Measurements from ENCODE around the gene B3GNT7. TPM values are rescaled to one million over a fixed set of nuclear protein-coding genes. Genes with fewer than 3 reads are reported as not detected.

The B3GNT7 gene
- total RNA-seq, 1 donor from 2014 or later: 0.52 TPM

DNA sequence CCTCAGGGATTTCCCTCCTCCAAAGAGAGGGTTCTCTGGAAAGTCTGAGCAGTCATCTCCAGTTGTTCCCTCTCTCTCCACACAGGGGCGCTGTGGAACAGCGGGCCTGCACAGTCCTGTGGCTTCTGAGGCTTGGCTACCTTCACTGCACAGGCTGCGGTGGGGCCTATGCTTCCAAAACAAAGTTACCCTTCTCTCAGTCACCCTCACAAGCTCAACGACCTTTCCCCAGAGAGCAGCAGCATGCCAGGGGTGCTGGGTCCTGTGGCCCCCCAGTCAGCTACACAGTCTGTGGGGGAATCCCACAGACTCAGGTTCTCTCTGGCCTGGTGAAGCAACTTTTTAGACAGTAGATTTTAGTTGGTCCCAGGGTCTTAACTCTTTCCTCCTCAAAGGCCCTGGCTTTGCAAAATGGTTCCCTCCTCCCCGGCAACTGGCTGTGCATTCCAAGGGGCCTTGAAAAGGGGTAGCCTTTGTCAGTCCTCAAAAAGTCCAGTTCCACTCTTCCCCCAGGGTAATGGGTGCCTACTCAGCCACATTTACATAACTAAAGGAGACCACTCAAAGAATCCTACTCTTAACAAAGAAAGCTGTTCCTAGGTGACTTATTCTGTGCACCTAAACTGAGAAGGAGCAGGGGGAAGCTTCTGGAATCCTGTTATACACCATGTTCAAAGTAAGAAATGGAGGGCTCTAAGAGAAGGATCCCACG lies 14.9 kb downstream of the B3GNT7 start:
- no peak overlapping the region for H3K4me3 ChIP-seq (ENCODE audit: low read length in 3 of 3)
- H3K36me3 ChIP-seq (ENCODE audit: control insufficient read depth in 3 of 3, insufficient read depth in 3 of 3, low read length in 3 of 3): no peaks in the 10 kb centered on the region
- H3K27me3 ChIP-seq (ENCODE audit: control insufficient read depth in 3 of 3, insufficient read depth in 3 of 3, low read length in 3 of 3): peaks cover 4 to 15% (median 11%) of the 10 kb centered on the region in 3 donors
- no peak overlapping the region for H3K9ac ChIP-seq (ENCODE audit: low read depth in 1 of 3, low read length in 3 of 3)
- H3K9me3 ChIP-seq (ENCODE audit: control insufficient read depth in 3 of 3, low read length in 3 of 3): no peaks in the 10 kb centered on the region
- no peak overlapping the region for H3K27ac ChIP-seq (ENCODE audit: low read depth, low read length)
- peaks cover 5 to 15% (median 5%) of the 10 kb centered on the region in 3 donors for H3K4me1 ChIP-seq (ENCODE audit: control insufficient read depth in 3 of 3, insufficient read depth in 3 of 3, low read length in 3 of 3)

DNA sequence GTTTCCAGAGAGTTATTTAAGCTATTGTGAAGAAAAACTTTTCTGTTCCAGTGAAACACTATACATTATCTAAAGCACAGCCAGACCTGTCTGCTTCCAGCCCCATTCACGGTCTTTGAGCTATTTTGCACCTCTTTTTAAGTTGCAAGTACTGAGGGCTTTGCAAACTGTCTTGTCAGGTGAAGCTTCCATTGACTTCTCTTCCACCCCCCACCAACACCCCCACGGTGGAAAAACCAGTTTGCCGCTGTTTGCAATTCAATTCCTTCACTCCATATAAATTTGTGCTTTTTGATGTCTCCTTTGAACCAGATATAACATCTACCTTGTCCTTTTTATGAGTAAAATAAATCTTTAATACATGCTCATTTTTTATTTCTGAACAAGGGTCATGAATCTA lies 15.7 kb downstream of the B3GNT7 start:
- no peaks in the 10 kb centered on the region for H3K9me3 ChIP-seq (ENCODE audit: control insufficient read depth in 3 of 3, low read length in 3 of 3)
- H3K27ac ChIP-seq (ENCODE audit: low read depth, low read length): no peak overlapping the region
- H3K4me3 ChIP-seq (ENCODE audit: low read length in 3 of 3): no peak overlapping the region
- no peaks in the 10 kb centered on the region for H3K36me3 ChIP-seq (ENCODE audit: control insufficient read depth in 3 of 3, insufficient read depth in 3 of 3, low read length in 3 of 3)
- H3K9ac ChIP-seq (ENCODE audit: low read depth in 1 of 3, low read length in 3 of 3): no peak overlapping the region
- peaks cover 5 to 13% (median 5%) of the 10 kb centered on the region in 3 donors for H3K4me1 ChIP-seq (ENCODE audit: control insufficient read depth in 3 of 3, insufficient read depth in 3 of 3, low read length in 3 of 3)
- H3K27me3 ChIP-seq (ENCODE audit: control insufficient read depth in 3 of 3, insufficient read depth in 3 of 3, low read length in 3 of 3): peaks cover 4 to 15% (median 11%) of the 10 kb centered on the region in 3 donors

DNA sequence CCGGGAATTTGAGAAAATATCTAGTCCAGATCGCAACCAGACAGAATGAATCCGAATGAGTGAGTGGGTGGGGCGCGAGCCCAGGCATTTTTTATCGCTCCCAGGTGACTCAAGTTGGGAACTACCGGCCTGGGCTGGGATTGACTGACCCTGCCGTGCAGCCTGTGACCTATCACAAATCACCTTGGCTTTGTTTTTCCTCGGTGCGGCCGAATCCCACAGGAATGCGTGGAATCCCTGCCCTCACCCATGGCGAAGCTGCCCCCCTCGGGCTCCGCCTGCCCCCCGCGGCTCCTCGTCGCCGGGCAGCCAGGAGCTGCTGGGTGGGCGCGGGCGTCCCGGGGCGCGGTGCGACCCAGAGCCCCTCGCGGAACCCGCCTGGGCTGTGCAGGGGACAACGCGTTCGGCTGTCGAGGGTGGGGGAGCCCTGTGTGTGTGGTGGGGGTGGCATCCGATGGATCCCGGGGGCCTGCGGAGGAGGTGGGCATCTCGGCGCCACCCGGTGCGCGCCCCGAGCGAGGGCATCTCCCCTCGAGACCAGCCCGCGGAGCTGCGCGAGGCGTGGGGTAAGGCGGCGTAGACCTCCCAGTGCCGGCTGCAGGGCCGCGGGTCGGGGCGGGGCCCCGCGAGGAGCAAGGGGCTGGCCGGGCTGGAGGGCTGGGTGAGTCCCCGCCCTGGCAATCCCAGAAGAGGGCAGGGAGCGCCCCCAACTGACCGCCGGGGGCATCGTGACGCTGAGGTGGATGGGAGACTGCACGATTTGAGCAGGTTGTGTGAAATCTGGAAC lies 16.5 kb downstream of the B3GNT7 start:
- Histone ChIP-seq H3K27ac (ENCODE audit: low read depth, low read length) (no peak overlapping the region), H3K36me3 (ENCODE audit: control insufficient read depth in 3 of 3, insufficient read depth in 3 of 3, low read length in 3 of 3) (no peaks in the 10 kb centered on the region), H3K27me3 (ENCODE audit: control insufficient read depth in 3 of 3, insufficient read depth in 3 of 3, low read length in 3 of 3) (peaks cover 4 to 15% (median 11%) of the 10 kb centered on the region in 3 donors), H3K9me3 (ENCODE audit: control insufficient read depth in 3 of 3, low read length in 3 of 3) (no peaks in the 10 kb centered on the region), H3K4me1 (ENCODE audit: control insufficient read depth in 3 of 3, insufficient read depth in 3 of 3, low read length in 3 of 3) (peaks cover 5 to 13% (median 5%) of the 10 kb centered on the region in 3 donors), H3K4me3 (ENCODE audit: low read length in 3 of 3) (peak overlapping the region; percentile 58 to 71 (median 68)), H3K9ac (ENCODE audit: low read depth in 1 of 3, low read length in 3 of 3) (peak overlapping the region in 2 of 3 donors; percentile 51 to 66)

DNA sequence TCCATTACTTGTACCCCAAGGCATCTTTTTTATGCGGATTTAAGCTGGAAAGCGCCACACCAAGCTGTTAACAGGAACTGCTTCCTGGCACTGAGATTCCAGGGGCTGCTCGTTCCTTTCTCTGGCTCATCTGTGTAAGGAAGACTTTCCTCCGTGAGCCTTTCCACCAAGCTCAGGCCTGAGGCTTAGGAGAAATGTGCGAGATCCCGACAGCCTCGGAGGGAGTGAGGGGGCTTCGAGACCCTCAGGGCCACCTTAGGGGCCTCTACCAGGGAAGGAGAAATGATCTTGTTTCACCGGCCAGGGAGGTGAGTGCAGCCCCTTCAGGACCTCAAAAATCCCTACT lies 17.1 kb downstream of the B3GNT7 start:
- Histone ChIP-seq H3K9me3 (ENCODE audit: control insufficient read depth in 3 of 3, low read length in 3 of 3) (no peaks in the 10 kb centered on the region), H3K27ac (ENCODE audit: low read depth, low read length) (no peak overlapping the region), H3K4me1 (ENCODE audit: control insufficient read depth in 3 of 3, insufficient read depth in 3 of 3, low read length in 3 of 3) (peaks cover 5 to 13% (median 5%) of the 10 kb centered on the region in 3 donors), H3K36me3 (ENCODE audit: control insufficient read depth in 3 of 3, insufficient read depth in 3 of 3, low read length in 3 of 3) (no peaks in the 10 kb centered on the region), H3K9ac (ENCODE audit: low read depth in 1 of 3, low read length in 3 of 3) (peak overlapping the region in 1 of 3 donors; percentile 66), H3K4me3 (ENCODE audit: low read length in 3 of 3) (peak overlapping the region; percentile 58 to 71 (median 68)), H3K27me3 (ENCODE audit: control insufficient read depth in 3 of 3, insufficient read depth in 3 of 3, low read length in 3 of 3) (peaks cover 4 to 15% (median 11%) of the 10 kb centered on the region in 3 donors)

DNA sequence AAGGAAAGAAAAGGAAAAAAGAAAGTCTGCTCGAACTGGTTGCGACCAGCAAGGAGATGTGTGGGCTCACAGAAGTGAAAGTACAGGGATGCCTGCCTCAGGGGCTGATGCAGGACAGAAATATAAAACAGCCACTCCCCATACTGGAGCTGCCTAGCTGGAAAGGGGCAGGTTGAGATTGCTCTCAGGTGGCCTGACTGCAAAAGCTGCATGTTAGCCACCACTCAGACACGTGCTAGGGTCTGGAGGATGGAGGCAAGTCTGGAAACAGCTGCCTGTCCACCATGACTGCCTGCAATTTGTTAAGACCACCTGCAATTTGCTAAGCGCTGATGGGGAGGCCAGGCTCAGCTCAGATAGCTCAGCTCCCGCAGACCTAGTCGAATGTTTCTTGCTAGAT lies 17.9 kb downstream of the B3GNT7 start:
- H3K4me3 ChIP-seq (ENCODE audit: low read length in 3 of 3): no peak overlapping the region
- no peaks in the 10 kb centered on the region for H3K9me3 ChIP-seq (ENCODE audit: control insufficient read depth in 3 of 3, low read length in 3 of 3)
- no peak overlapping the region for H3K27ac ChIP-seq (ENCODE audit: low read depth, low read length)
- no peak overlapping the region for H3K9ac ChIP-seq (ENCODE audit: low read depth in 1 of 3, low read length in 3 of 3)
- peaks cover 4 to 15% (median 11%) of the 10 kb centered on the region in 3 donors for H3K27me3 ChIP-seq (ENCODE audit: control insufficient read depth in 3 of 3, insufficient read depth in 3 of 3, low read length in 3 of 3)
- H3K4me1 ChIP-seq (ENCODE audit: control insufficient read depth in 3 of 3, insufficient read depth in 3 of 3, low read length in 3 of 3): peaks cover 5 to 13% (median 5%) of the 10 kb centered on the region in 3 donors
- H3K36me3 ChIP-seq (ENCODE audit: control insufficient read depth in 3 of 3, insufficient read depth in 3 of 3, low read length in 3 of 3): no peaks in the 10 kb centered on the region

DNA sequence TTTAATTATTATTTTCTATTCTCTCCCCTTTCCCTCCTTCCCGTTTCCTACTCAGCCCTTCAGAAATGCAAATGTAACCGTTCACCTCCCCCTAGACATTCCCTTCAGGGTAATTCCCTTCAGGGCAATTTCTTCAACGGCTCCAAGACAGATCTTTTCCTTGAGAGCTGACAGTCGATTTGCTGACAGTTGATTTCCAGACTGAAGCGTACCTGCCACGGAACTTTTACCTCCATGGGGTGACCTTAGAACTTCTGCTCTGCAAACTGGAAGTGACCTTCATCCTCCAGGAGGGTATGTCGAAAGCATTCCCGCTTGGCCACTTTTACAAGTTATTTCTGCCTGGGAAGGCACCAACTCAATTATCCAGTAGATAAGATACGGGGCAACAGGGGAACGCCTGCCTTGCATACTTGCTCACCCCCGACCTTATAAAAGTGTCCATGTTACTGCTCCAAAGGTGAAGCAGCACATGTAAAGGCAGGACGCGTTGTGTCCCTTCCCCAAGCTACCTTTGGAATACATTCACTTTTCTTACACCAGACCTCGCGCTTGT lies 18.5 kb downstream of the B3GNT7 start:
- no peaks in the 10 kb centered on the region for H3K9me3 ChIP-seq (ENCODE audit: control insufficient read depth in 3 of 3, low read length in 3 of 3)
- H3K4me1 ChIP-seq (ENCODE audit: control insufficient read depth in 3 of 3, insufficient read depth in 3 of 3, low read length in 3 of 3): peaks cover 5 to 13% (median 5%) of the 10 kb centered on the region in 3 donors
- no peak overlapping the region for H3K9ac ChIP-seq (ENCODE audit: low read depth in 1 of 3, low read length in 3 of 3)
- no peaks in the 10 kb centered on the region for H3K36me3 ChIP-seq (ENCODE audit: control insufficient read depth in 3 of 3, insufficient read depth in 3 of 3, low read length in 3 of 3)
- H3K4me3 ChIP-seq (ENCODE audit: low read length in 3 of 3): no peak overlapping the region
- peaks cover 6 to 15% (median 14%) of the 10 kb centered on the region in 3 donors for H3K27me3 ChIP-seq (ENCODE audit: control insufficient read depth in 3 of 3, insufficient read depth in 3 of 3, low read length in 3 of 3)
- H3K27ac ChIP-seq (ENCODE audit: low read depth, low read length): no peak overlapping the region

DNA sequence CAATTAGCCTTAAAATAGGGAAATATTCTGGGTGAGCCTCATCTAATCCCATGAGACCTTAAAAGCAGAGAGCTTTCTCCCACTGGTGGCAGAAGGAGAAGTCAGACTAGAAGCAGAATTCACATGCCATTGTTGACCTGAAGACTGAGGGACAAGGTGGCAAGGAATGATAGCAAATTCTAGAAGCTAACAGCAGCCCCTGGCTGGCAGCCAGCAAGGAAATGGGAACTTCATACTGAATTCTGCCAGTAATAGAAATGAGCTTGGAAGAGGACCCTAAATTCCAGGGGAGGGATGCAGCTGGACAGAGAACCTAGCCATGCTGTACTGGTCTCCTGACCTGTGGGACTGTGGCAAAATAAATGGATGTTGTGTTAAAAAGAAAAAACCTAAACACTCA lies 19.5 kb downstream of the B3GNT7 start:
- peaks cover 5 to 13% (median 5%) of the 10 kb centered on the region in 3 donors for H3K4me1 ChIP-seq (ENCODE audit: control insufficient read depth in 3 of 3, insufficient read depth in 3 of 3, low read length in 3 of 3)
- no peak overlapping the region for H3K9ac ChIP-seq (ENCODE audit: low read depth in 1 of 3, low read length in 3 of 3)
- H3K27ac ChIP-seq (ENCODE audit: low read depth, low read length): no peak overlapping the region
- no peak overlapping the region for H3K4me3 ChIP-seq (ENCODE audit: low read length in 3 of 3)
- H3K9me3 ChIP-seq (ENCODE audit: control insufficient read depth in 3 of 3, low read length in 3 of 3): no peaks in the 10 kb centered on the region
- H3K36me3 ChIP-seq (ENCODE audit: control insufficient read depth in 3 of 3, insufficient read depth in 3 of 3, low read length in 3 of 3): no peaks in the 10 kb centered on the region
- H3K27me3 ChIP-seq (ENCODE audit: control insufficient read depth in 3 of 3, insufficient read depth in 3 of 3, low read length in 3 of 3): peaks cover 7 to 15% (median 14%) of the 10 kb centered on the region in 3 donors

DNA sequence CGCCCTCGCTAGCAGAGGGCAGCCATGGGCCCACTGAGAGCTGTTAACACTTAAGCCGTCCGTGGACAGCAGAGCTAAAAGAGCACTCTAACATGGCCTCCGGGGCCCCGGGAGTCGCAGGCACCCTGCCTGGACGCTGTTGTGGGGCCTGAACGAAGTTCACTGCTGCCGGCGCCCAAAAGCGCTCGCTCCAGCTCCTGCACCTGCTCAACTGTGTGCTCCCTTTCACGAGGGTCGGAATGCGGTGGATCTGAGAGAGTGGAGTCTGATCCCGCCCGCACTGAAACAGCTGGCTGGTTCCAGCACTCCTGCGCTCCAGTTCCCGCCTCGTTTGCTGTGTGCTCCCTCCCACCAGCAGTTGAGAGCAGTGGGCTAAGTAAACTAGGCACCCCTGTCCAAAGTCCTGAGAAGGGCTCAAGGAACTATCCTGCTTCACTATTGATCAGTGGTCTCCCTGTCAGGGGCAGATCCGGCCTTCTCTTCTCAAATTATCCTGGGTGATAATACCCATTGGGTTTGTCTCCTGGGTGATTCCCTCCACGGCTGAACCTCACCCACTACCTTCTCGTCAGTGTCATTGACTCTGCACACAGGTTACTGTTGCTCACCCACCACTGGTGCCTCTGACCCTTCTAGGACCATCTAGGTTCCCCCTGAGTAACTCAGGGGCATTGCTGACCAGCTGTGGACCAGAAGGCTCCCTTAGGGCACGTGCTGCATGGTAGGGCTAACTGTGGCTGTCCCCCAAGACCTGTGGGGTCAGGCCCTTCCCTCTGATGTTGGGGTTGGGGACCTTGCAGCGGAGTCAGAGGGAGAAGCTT lies 23.5 kb downstream of the B3GNT7 start:
- no peaks in the 10 kb centered on the region for H3K36me3 ChIP-seq (ENCODE audit: control insufficient read depth in 3 of 3, insufficient read depth in 3 of 3, low read length in 3 of 3)
- H3K27ac ChIP-seq (ENCODE audit: low read depth, low read length): no peak overlapping the region
- H3K4me1 ChIP-seq (ENCODE audit: control insufficient read depth in 3 of 3, insufficient read depth in 3 of 3, low read length in 3 of 3): no peaks in the 10 kb centered on the region
- no peaks in the 10 kb centered on the region for H3K9me3 ChIP-seq (ENCODE audit: control insufficient read depth in 3 of 3, low read length in 3 of 3)
- peak overlapping the region in 1 of 3 donors; percentile 16 for H3K9ac ChIP-seq (ENCODE audit: low read depth in 1 of 3, low read length in 3 of 3)
- H3K27me3 ChIP-seq (ENCODE audit: control insufficient read depth in 3 of 3, insufficient read depth in 3 of 3, low read length in 3 of 3): peaks cover 3 to 7% (median 7%) of the 10 kb centered on the region in 3 donors
- H3K4me3 ChIP-seq (ENCODE audit: low read length in 3 of 3): no peak overlapping the region

DNA sequence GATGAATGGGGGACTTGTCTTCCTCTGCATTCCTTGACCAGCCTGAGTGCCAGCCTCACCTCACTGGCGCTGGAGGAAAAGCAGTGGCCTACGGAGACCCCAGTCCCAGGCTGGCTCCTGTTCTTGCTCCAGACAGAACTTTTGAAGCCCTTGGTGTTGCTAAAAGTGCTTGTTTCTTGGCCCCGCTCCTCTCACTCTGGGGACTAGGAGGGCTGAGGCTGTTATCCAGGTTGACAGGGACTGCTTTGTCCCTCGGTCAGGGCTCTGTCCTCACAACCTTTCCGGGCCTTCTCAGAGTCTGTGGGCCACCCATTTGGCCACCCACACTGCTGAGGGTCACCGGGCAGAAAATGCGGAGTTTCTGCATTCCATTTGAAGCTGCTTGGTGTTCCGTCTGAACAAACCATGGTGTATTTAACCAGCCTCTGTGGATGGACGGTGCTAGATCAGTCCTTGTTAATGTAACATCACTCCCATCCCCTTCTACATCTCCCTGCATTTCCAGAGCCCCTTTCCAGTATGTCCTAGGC lies 25.6 kb downstream of the B3GNT7 start:
- H3K27ac ChIP-seq (ENCODE audit: low read depth, low read length): no peak overlapping the region
- no peaks in the 10 kb centered on the region for H3K36me3 ChIP-seq (ENCODE audit: control insufficient read depth in 3 of 3, insufficient read depth in 3 of 3, low read length in 3 of 3)
- no peak overlapping the region for H3K9ac ChIP-seq (ENCODE audit: low read depth in 1 of 3, low read length in 3 of 3)
- H3K4me3 ChIP-seq (ENCODE audit: low read length in 3 of 3): no peak overlapping the region
- peaks cover 3 to 5% (median 3%) of the 10 kb centered on the region in 3 donors for H3K27me3 ChIP-seq (ENCODE audit: control insufficient read depth in 3 of 3, insufficient read depth in 3 of 3, low read length in 3 of 3)
- H3K4me1 ChIP-seq (ENCODE audit: control insufficient read depth in 3 of 3, insufficient read depth in 3 of 3, low read length in 3 of 3): no peaks in the 10 kb centered on the region
- no peaks in the 10 kb centered on the region for H3K9me3 ChIP-seq (ENCODE audit: control insufficient read depth in 3 of 3, low read length in 3 of 3)
